GM19099 (cell line): ENCODE results near the gene EIF3L.

Source experiments
- POLR2A ChIP-seq: IDR thresholded peaks from 3 replicates; pipeline ENCODE4 v1.6.1; 2011; ENCODE audit warnings: low read depth; ENCODE audit not compliant: insufficient read length; ENCODE audit errors: extremely low read depth

EIF3L gene

DNA sequence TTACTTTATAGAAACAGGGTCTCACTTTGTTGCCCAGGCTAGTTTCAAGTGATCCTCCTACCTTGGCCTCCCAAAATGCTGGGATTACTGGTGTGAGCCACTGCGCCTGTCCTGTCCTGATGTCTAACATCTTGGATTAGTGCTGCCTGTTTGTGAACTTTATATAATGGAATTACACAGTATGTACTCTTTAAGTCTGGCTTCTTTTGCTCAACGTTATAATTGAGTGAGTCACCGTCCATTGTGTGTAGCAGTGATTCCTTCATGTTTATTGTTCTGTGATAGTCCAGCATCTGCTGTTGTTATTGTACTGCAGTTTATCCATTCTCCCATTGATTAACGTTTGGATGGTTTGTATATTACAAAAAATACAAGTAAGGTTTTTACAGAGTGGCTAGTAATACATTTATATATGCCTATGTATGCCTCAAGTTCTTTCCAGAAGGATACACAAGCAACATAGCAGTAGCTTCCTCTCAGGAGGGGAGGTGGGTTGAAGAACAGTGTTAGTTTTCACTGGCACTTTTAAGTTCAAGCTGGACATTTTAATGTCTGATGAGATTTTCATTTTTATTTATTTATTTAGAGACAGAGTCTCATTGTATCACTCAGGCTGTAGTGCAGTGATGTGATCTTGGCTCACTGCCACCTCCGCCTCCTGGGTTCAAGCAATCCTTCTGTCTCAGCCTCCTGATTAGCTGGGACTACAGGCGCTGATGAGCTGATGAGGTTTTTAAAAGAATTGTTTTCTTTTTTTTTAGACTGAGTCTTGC, 31.6 kb downstream of the EIF3L start:
- no peak for TF ChIP-seq POLR2A

DNA sequence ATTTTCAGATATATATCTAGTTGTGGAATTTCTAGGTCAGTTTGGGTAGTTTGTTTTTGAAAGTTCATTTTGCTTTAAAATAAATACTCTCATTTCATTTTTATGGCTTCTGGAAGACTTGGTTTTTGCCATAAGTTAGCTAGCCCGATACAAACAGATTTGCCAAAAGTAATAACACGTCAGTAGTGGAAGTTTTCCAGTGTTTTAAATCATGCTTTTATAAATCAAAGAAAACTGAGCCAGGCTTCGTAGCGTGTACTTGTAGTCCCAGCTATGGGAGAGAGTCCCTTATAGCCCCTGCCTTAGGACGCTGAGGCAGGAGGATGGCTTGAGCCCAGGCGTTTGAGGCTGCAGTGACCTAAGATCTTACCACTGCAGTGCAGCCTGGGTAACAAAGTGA, 35.2 kb downstream of the EIF3L start:
- TF ChIP-seq POLR2A: no peak

DNA sequence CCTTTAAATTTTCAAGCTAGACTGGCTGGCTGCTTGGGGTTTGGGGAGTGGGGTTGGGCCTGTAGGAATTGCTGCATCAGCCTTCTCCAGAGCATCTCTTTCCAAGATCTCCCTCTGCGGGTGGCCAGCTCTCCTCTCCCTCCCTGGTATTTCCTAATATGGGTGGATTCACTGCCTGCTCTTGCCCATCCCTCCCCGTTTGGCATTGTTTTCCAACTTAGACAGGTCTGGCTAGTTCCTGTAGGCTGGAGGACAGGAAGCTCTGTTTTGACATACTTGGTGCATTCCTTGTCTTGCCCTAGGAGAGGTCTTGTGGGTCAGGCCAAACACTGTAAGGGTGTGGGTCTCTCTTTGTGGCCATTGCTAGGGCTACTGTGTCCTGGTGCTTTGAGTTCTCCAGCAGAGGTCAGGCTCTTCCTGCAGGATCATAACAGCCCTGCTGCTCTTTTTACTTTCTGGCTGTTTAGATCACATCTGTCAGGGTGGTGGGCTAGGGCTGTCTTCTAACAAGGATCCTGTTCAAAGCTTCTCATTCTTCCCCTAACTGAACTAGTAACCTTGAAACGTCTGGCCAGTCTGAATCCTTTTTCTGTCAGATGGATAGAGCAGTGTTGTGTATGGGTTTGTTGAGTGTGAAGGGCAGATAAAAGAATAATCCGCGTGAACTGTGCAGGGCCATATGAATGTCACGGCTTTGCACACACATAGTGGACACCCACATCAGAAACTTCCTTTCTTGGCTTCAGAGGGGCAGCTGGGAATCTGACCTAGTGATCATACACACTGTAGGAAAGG, 38.6 kb downstream of the EIF3L start:
- TF ChIP-seq POLR2A: no peak

DNA sequence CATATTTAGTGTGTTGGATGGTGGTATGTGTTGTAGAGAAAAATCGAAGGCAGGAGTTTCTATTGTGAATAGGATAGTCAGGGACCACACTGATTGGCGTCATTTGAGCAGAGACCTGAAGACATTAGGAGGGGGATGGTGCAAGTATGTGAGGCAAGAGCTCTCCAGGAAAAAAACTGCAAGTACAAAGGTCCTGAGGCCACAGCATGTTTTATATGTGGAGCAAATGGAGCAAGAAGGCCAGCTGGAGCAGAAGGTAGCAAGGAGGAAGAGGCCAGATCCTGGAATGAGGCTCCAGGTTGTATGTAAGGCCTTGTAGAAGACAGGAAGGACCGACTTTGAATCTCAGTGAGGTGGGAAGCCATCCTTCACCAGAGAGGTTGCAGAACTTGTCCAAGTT, 42.7 kb downstream of the EIF3L start:
- TF ChIP-seq POLR2A: no peak

DNA sequence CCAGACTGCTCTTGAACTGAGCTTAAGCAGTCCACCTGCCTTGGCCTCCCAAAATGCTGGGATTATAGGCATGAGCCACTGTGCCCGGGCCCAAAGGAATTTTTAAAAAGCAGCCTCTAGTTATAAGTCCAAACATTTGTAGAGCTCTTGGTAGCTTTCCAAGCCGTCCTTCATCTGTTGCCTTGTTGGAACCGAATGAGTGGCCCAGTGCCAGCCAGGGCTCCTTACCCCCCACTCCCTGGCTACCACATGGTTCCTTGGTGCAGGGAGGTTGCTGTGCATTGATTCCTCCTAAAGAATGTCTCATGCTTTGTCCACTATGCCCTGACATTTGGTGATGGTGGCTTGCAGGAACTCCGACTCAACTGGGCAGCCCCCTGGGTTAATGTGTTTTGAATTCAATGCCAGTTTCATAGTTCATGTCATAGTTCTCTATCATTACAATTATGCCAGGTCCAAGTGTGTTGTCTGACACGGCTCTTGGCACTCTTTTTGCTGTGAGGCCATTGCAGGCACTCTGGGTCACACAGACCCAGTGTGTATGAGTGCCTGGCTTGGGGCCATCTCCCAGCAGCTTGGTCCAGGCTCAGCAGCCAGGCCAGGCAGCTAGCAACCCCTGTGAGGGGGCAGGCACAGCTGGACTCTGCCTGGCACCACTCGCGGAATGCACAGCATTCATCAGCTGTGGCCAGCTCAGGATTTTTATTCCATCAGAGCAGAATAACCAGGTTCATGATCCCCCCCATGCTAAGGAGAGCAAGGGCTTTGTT, 43.5 kb downstream of the EIF3L start:
- TF ChIP-seq POLR2A: no peak

DNA sequence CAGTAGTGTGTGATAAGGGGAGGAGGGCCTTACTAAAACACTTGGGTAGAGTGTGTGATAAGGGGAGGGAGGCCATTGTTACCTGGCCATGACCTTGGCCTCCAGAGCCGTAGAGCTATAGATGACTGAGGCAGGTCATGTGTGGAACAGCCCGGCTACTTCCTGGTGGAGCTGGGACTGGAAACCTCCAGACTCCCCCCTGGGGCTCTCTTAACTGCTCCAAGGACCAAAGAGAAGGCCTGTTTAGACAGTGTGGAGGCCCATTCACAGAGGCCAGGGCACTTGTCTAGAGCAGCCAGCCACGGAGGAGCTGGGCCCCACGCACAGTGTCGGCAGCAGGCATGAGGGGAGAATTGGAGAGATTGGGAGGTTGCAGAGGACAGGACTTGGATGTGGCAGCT, 44.4 kb downstream of the EIF3L start:
- no peak for TF ChIP-seq POLR2A

DNA sequence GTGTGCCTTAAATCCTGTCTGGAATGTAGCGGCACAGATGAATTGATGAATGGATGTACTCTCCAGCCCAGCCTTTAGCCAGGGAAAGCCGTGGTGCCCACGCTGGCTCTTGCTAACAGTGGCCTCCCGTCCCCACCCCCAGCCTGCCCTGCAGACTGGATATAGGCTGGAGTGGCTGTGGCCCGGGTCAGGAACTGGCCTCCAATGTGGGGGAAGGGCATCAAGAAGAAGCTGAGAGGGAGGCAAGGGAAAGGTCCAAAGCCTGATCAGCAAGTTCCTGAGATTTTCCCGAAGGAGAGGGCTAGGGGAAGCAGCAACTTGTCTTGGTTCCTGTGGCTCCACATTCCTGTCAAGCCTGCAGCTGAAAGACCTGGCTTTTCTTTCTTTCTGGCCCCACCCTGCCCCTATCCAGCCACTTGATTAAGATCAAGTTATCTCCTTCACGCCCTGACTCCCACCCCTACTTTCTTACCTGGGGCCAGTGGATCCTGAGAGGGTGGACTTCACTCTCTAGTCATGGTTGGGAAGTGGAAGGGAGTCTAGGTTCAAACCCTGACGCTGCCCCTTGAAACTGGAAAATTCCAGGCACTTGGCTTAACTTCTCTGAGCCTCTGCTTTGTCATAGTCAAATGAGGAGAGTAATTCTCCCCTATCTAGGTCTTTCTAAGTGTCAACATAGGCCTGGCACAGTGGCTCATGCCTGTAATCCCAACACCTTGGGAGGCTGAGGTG, 45.9 kb downstream of the EIF3L start:
- TF ChIP-seq POLR2A: no peak

DNA sequence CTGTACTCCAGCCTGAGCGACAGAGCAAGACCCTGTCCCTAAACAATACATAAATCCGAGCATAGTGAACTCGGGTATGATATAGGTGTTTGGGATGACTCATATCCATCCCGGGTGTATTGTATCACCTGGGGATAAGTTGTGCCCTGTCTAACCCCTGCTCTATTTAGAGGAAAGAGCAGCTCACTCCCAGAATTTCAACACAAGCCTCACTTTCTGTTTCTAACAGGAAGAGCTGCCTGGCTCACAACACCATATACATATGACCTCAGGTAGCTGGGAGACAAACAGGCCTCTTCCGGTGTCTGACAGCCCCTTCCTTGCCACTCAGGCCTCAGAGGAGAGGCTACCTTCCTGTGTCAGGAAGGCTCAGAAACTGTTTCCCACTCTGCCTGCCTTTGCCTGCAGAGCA, 47.0 kb downstream of the EIF3L start:
- peak; percentile 45 for TF ChIP-seq POLR2A

DNA sequence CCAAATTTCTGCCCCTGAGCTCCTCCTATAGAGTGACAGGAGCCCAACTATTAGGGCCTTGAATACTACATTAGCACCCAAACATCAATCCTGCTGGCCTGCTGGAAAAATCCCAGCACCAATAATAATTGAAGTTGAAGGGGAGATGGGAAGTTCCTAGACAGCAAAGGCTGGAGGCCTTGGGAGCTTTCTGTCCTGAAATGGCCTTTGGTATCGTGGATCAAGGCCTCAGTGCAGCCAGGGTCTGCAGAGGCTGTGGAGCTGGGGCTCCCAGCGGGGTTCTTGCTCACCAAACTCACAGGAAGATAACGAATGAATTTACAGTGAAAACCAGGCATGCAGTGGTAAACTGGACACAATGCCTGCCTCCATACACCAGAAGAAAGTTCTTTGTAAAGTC, 47.7 kb downstream of the EIF3L start:
- no peak for TF ChIP-seq POLR2A

DNA sequence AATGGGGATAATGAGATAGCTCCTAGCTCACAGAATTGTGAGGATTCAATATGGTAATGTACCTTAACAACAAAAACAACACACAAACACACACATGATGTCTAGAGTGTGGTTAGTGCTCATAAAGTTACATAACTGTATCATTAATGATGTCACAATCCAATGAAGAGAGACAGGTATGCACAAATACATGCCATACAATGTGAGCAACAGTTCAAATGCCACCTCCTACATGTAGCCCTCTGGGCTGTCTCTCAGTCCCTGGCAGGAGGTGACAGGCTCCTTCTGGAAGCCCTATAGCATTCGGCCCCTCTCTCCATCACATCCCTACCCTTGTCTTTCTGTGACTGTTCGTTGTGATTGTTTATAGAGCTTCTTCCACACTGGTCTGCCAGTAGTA, 48.6 kb downstream of the EIF3L start:
- no peak for TF ChIP-seq POLR2A

DNA sequence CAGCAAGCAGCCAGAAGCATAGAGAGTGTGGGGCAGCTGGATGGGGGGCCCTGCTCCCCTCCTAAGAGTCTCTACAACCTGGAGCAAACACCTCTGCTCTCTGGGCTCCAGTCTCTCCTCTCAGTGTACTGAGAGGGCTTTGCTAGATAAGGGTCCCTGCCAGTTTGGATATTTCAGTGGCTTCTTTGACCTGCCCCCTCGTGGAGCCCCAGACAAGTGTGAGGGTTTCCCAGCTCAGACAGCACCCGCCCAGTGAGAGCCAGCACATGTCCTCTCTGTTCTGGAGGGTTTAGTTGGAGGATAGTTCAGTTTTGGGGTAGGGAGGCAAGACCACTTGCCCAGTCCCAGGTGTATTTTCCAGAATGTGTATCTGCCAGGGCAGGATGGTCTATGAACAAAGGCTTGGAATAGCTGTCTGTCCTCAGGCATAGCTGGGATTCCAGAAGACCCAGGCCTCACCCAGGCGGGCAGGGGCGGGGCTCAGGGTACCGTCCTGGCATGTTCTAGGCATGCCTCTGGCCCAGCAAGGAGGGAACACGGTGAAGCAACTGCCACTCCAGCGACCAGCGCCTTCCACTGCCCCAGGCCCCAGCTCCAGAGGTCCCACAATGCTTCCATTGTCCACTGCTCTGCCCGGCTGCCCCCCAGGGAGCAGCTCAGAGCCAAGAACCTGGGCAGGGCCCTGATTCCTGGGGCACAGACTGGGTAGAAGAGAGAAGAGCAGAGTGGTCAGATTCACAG, 49.4 kb downstream of the EIF3L start:
- TF ChIP-seq POLR2A: no peak

DNA sequence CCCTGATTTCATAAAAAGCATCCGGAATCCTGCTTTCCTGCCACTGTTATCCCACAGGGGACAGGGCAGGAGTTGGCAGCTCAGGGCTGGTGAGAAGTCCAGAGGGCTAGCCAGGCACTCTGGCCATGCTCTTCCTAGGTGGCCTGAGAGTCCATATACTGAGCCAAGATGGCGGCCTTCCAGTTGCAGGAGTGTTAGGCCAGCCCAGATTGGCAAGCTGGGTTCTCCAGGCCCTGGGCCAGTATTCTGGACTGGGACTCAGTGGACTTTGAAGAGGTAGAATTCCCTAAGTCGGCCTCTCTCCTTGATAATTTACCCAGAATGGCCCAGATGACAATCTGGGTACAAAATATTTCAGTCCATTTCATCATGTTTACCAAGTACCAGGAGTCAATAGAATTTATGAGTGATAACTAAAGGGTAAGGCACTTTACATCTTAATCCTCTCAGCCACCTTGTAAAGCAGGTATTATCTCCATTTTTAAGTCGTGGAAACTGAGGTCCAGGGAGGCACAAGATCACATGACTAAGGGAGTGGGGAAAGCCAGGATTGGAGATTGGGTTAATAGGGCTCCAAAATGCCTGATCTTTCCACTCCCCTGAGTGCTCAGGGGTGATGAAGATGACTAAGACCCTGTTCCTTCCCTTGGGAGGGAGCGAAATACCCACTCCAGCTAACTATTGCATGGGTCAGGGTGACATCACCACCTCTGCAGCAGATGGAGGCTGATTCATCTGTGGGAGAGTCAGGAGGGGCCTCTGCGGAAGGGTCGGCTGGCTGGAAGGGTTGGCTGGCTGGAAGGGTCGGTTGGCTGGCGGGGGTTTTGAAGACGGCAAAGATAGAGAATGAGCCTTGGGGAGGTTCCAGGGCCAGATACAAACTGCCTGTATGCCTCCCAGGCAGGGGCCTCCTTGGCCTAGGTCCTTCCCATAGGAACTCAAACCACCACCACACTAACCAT, 55.6 kb downstream of the EIF3L start:
- TF ChIP-seq POLR2A: no peak
